Renal cortex interstitium (tissue), 11 donors: ENCODE data around the gene UTY. TPM values are rescaled to one million over a fixed set of nuclear protein-coding genes. Genes with fewer than 3 reads are reported as not detected.

ENCODE experiments used
- DNase-seq, 11 donors: peaks; one replicate each; pipeline ENCODE4 v3.0.0-alpha.2; 2013; ENCODE audit warnings: low read depth in 9 of 11, low spot score in 4 of 11; ENCODE audit errors: extremely low read depth in 1 of 11
- polyA plus RNA-seq, 3 donors: library from polyadenylated mRNA; unstranded; fragments of 120-200 nt; gene quantifications; one replicate each; pipeline ENCODE4 v1.2.1, GENCODE V29; 2013; ENCODE audit not compliant: insufficient read length in 3 of 3

The UTY gene
- polyA plus RNA-seq, 3 donors, result 0.09 to 25.7 (median 22.3) TPM

GRCh38 chrY:13210961-13211646 is 268.7 kb downstream of the UTY start:
- DNase-seq, result no peak

GRCh38 chrY:13205214-13205613 is 274.6 kb downstream of the UTY start:
- DNase-seq, result no peak

Other genes with a start within 250 kb of the UTY start
- gene TMSB4Y, start 223.9 kb upstream of the UTY start, polyA plus RNA-seq, result 1 to 10 TPM in 2 of 3 donors, under 1 TPM in 1; 0.09 to 6.0 (median 5.2) TPM